ENCODE results near the gene VAC14.
"Not testable (repeated sequence)": the region's sequence is repeated elsewhere in the genome, so short reads cannot be mapped to it uniquely, and the experiment has no call there.

VAC14 gene

GRCh38 chr16:70660672-70661350 lies 140.1 kb downstream of the VAC14 start:
- DNase-seq (ENCODE audit: low read depth): no peak

- no peak for DNase-seq (ENCODE audit: low read depth)
Measured at GRCh38 chr16:70659953-70660671, 140.8 kb downstream of the VAC14 start.

- no peak for DNase-seq (ENCODE audit: low read depth)
Measured at GRCh38 chr16:70659546-70659945, 141.4 kb downstream of the VAC14 start.

- DNase-seq (ENCODE audit: low read depth): no peak
Measured at GRCh38 chr16:70658921-70659320, 142.0 kb downstream of the VAC14 start.

GRCh38 chr16:70657956-70658355 lies 143.0 kb downstream of the VAC14 start:
- no peak for DNase-seq (ENCODE audit: low read depth)

- DNase-seq (ENCODE audit: low read depth): no peak
Measured at GRCh38 chr16:70656712-70657263, 144.2 kb downstream of the VAC14 start.

- DNase-seq (ENCODE audit: low read depth): no peak
Measured at GRCh38 chr16:70656065-70656711, 144.8 kb downstream of the VAC14 start.

- peak; percentile 73 for DNase-seq (ENCODE audit: low read depth)
Measured at GRCh38 chr16:70653809-70654771, 146.9 kb downstream of the VAC14 start.

- no peak for DNase-seq (ENCODE audit: low read depth)
Measured at GRCh38 chr16:70653406-70653805, 147.6 kb downstream of the VAC14 start.

GRCh38 chr16:70652322-70652721 lies 148.6 kb downstream of the VAC14 start:
- no peak for DNase-seq (ENCODE audit: low read depth)

GRCh38 chr16:70651524-70651923 lies 149.4 kb downstream of the VAC14 start:
- DNase-seq (ENCODE audit: low read depth): no peak

GRCh38 chr16:70650216-70650615 lies 150.7 kb downstream of the VAC14 start:
- DNase-seq (ENCODE audit: low read depth): no peak

- DNase-seq (ENCODE audit: low read depth): no peak
Measured at GRCh38 chr16:70649300-70649699, 151.7 kb downstream of the VAC14 start.

- no peak for DNase-seq (ENCODE audit: low read depth)
Measured at GRCh38 chr16:70648606-70649005, 152.4 kb downstream of the VAC14 start.

GRCh38 chr16:70647441-70648359 lies 153.3 kb downstream of the VAC14 start:
- DNase-seq (ENCODE audit: low read depth): no peak

GRCh38 chr16:70646260-70647241 lies 154.4 kb downstream of the VAC14 start, which contains the start of gene IL34:
Gene IL34 (plus strand): TSS chr16:70646559. CDS start chr16:70646948, 389 bp downstream.
- DNase-seq (ENCODE audit: low read depth): no peak

GRCh38 chr16:70644763-70645597 lies 156.0 kb downstream of the VAC14 start:
- DNase-seq (ENCODE audit: low read depth): no peak

- DNase-seq (ENCODE audit: low read depth): not testable (repeated sequence)
Measured at GRCh38 chr16:70643264-70643663, 157.7 kb downstream of the VAC14 start.

All from CMK (cell line).